Activated T-cell treated with anti-CD3 and anti-CD28 coated beads, Interleukin-2, amount 50 U/mL, for 24 hours (primary cell): ENCODE measurements around the gene DISC1.
A peak's percentile ranks its signal among the peaks of the same experiment; 100 is the strongest.

ENCODE experiments used
- DNase-seq: peaks from one replicate; pipeline ENCODE4 v3.0.0-alpha.2; 2020
- H3K27ac Mint-ChIP-seq: 2 replicates; pipeline ENCODE4 v1.8.0; 2020; ENCODE audit warnings: mild to moderate bottlenecking, mixed read lengths
- H3K27me3 Mint-ChIP-seq: 2 replicates; pipeline ENCODE4 v1.8.0; 2020; ENCODE audit warnings: mixed read lengths
- H3K36me3 Mint-ChIP-seq: 2 replicates; pipeline ENCODE4 v1.8.0; 2020; ENCODE audit warnings: low read depth, mixed read lengths
- H3K4me1 Mint-ChIP-seq: 2 replicates; pipeline ENCODE4 v1.8.0; 2020; ENCODE audit warnings: low read depth, mixed read lengths
- H3K4me3 Mint-ChIP-seq: 2 replicates; pipeline ENCODE4 v1.8.0; 2020; ENCODE audit warnings: mild to moderate bottlenecking, moderate library complexity, mixed read lengths
- H3K9me3 Mint-ChIP-seq: 2 replicates; pipeline ENCODE4 v1.8.0; 2020; ENCODE audit warnings: mixed read lengths

The DISC1 gene

GRCh38 chr1:231921646-231922345, 295.2 kb downstream of the DISC1 start:
- H3K4me3 Mint-ChIP-seq = no peak overlapping the region
- H3K36me3 Mint-ChIP-seq = no peaks in the 10 kb centered on the region
- H3K4me1 Mint-ChIP-seq = peaks cover 66% of the 10 kb centered on the region
- no peak overlapping the region for H3K27ac Mint-ChIP-seq
- H3K9me3 Mint-ChIP-seq = no peaks in the 10 kb centered on the region
- no peak for DNase-seq
- H3K27me3 Mint-ChIP-seq = no peaks in the 10 kb centered on the region

DNA sequence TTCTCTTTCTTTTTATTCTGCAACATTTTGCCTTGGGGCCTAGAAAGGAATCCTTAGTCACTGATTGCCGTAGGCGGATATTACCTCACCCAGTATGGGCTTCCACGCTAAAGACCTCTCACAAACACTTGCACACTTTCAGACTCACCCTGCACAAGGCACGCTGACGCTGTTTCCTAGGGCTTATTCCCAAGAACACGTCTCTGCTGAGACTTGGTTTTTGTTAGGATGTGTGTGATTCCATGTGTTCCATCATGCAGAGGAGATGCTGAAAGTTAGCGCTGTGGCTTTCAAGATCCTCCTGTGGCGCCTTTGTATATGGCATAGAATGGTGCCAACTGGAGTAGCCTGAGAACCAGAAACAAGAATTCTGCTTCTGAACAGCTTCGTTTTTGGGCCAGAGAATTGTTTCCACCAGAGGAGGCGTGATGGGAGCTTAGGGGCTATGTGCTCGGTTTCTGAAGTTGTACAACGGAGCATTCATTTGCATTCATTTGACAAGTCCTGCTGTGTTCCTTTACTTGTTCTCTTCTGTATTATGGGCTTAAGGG, 297.0 kb downstream of the DISC1 start:
- H3K4me1 Mint-ChIP-seq = peaks cover 50% of the 10 kb centered on the region

DNA sequence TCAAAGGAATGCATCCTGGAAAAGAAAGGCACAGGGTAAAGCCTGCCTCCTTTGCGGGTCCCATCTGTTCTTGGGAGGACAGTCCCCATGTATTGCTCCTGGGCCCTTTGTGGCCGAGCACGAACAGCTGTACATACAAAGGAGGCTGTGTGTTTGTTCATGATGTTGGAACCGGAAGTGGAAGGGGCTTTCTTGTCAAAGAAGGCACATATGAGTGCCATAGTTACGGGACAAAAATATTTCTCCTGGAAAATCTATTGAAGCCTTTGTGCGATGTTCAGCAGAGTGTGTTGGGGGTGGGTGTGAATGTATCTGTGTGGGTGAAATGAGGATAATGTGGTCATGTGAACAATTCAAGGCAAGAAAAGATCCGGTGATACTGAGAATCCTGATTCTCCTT, 297.6 kb downstream of the DISC1 start:
- H3K27ac Mint-ChIP-seq = no peak overlapping the region
- H3K9me3 Mint-ChIP-seq = no peaks in the 10 kb centered on the region
- no peak overlapping the region for H3K4me3 Mint-ChIP-seq
- H3K4me1 Mint-ChIP-seq = peaks cover 50% of the 10 kb centered on the region
- DNase-seq = no peak
- no peaks in the 10 kb centered on the region for H3K36me3 Mint-ChIP-seq
- no peaks in the 10 kb centered on the region for H3K27me3 Mint-ChIP-seq

More for the DNA sequence above, 297.0 kb downstream of the DISC1 start:
- DNase-seq = no peak
- no peaks in the 10 kb centered on the region for H3K9me3 Mint-ChIP-seq
- no peak overlapping the region for H3K27ac Mint-ChIP-seq
- H3K4me3 Mint-ChIP-seq = no peak overlapping the region
- no peaks in the 10 kb centered on the region for H3K27me3 Mint-ChIP-seq
- H3K36me3 Mint-ChIP-seq = no peaks in the 10 kb centered on the region

DNA sequence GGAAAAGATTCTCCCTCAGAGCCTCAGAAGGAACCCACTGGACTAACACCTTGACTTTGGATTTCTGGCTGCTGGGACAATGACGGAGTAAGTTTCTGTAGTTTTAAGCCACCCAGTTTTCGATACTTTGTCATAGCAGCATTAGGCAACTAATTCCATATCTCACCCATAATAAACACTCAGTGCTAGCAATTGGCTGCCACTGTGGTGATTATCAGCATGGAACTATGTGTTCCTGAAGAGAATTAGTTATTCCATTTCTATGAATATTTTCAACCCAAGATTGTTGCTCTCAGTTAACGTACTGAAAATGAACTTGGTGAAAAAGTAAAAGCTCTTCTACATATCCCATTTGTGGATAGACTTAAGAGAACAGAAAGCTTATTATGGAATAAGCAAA, 299.3 kb downstream of the DISC1 start:
- H3K4me1 Mint-ChIP-seq = peaks cover 52% of the 10 kb centered on the region
- H3K27ac Mint-ChIP-seq = no peak overlapping the region
- no peak overlapping the region for H3K4me3 Mint-ChIP-seq
- no peaks in the 10 kb centered on the region for H3K9me3 Mint-ChIP-seq
- no peaks in the 10 kb centered on the region for H3K36me3 Mint-ChIP-seq
- no peaks in the 10 kb centered on the region for H3K27me3 Mint-ChIP-seq
- no peak for DNase-seq

- Mint-ChIP-seq H3K4me1 (peaks cover 50% of the 10 kb centered on the region), H3K27me3 (no peaks in the 10 kb centered on the region), H3K27ac (no peak overlapping the region), H3K4me3 (no peak overlapping the region), H3K36me3 (no peaks in the 10 kb centered on the region), H3K9me3 (no peaks in the 10 kb centered on the region)
- DNase-seq = no peak
Measured at GRCh38 chr1:231926340-231926739, 299.8 kb downstream of the DISC1 start.

GRCh38 chr1:231926933-231927332, 300.3 kb downstream of the DISC1 start:
- DNase-seq = no peak
- no peaks in the 10 kb centered on the region for H3K27me3 Mint-ChIP-seq
- H3K27ac Mint-ChIP-seq = no peak overlapping the region
- no peaks in the 10 kb centered on the region for H3K9me3 Mint-ChIP-seq
- H3K36me3 Mint-ChIP-seq = no peaks in the 10 kb centered on the region
- H3K4me3 Mint-ChIP-seq = no peak overlapping the region
- peaks cover 45% of the 10 kb centered on the region for H3K4me1 Mint-ChIP-seq

GRCh38 chr1:231927431-231927830, 300.8 kb downstream of the DISC1 start:
- H3K9me3 Mint-ChIP-seq = no peaks in the 10 kb centered on the region
- H3K4me3 Mint-ChIP-seq = no peak overlapping the region
- H3K4me1 Mint-ChIP-seq = peaks cover 41% of the 10 kb centered on the region
- H3K27ac Mint-ChIP-seq = no peak overlapping the region
- no peaks in the 10 kb centered on the region for H3K36me3 Mint-ChIP-seq
- H3K27me3 Mint-ChIP-seq = no peaks in the 10 kb centered on the region
- no peak for DNase-seq

GRCh38 chr1:231929311-231929710, 302.7 kb downstream of the DISC1 start:
- Mint-ChIP-seq H3K9me3 (no peaks in the 10 kb centered on the region), H3K27me3 (no peaks in the 10 kb centered on the region), H3K4me3 (no peak overlapping the region), H3K27ac (no peak overlapping the region), H3K36me3 (no peaks in the 10 kb centered on the region), H3K4me1 (peaks cover 30% of the 10 kb centered on the region)
- no peak for DNase-seq

GRCh38 chr1:231930257-231930947, 303.8 kb downstream of the DISC1 start:
- no peaks in the 10 kb centered on the region for H3K36me3 Mint-ChIP-seq
- no peak for DNase-seq
- no peak overlapping the region for H3K27ac Mint-ChIP-seq
- H3K4me3 Mint-ChIP-seq = no peak overlapping the region
- H3K9me3 Mint-ChIP-seq = no peaks in the 10 kb centered on the region
- H3K27me3 Mint-ChIP-seq = no peaks in the 10 kb centered on the region
- peaks cover 29% of the 10 kb centered on the region for H3K4me1 Mint-ChIP-seq

DNA sequence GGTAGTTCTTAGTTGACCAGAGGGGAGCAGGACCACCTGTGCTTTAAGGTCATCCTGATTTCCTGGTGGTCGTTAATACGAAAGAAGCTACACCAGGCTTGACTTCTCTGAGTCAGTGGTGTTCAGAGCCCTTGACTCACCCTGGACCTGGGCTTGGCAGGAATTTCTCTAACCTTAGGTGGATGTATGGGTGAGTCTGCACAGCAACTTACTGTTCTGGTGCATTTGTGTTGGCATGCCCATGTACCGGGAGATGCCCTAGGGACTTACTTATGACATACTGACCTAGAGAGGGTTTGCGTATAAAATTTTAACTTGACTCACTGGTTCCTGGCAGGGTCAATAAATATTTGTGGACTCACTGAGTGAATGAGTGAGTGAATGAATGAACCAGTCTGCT, 304.6 kb downstream of the DISC1 start:
- Mint-ChIP-seq H3K9me3 (no peaks in the 10 kb centered on the region), H3K4me3 (no peak overlapping the region), H3K36me3 (no peaks in the 10 kb centered on the region), H3K27me3 (no peaks in the 10 kb centered on the region), H3K4me1 (peaks cover 27% of the 10 kb centered on the region), H3K27ac (no peak overlapping the region)
- no peak for DNase-seq

DNA sequence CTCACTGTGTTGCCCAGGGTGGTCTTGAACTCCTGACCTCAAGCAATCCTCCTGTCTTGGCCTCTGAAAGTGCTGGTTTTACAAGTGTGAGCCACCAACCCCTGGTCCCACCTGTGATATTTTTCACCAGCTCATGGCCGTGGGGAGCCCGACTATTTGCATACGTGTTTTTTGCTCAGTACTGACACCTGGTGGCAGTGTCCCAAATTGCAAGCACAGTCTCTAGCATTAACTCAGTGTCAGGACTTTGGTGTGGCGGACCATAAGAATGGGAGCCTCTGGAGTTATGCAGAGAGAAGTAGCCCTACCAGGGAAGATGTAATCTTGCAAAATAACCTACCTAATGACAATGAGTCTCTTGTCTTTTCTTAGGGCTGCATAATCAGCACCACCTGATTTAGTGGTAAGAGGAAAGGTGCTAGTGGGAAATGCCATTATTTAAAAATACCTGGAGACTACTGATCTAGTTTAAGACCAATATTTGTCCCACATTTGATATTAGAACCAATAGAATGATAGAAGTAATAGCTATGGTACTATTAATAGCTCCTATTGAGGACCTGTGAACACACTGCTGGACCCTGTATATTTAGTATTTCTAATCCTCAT, 305.4 kb downstream of the DISC1 start:
- no peak overlapping the region for H3K27ac Mint-ChIP-seq
- peaks cover 24% of the 10 kb centered on the region for H3K4me1 Mint-ChIP-seq
- no peaks in the 10 kb centered on the region for H3K27me3 Mint-ChIP-seq
- no peaks in the 10 kb centered on the region for H3K9me3 Mint-ChIP-seq
- DNase-seq = peak; percentile 73
- no peaks in the 10 kb centered on the region for H3K36me3 Mint-ChIP-seq
- H3K4me3 Mint-ChIP-seq = no peak overlapping the region

- Mint-ChIP-seq H3K27ac (no peak overlapping the region), H3K4me1 (peaks cover 19% of the 10 kb centered on the region), H3K4me3 (no peak overlapping the region), H3K27me3 (no peaks in the 10 kb centered on the region), H3K36me3 (no peaks in the 10 kb centered on the region), H3K9me3 (no peaks in the 10 kb centered on the region)
- no peak for DNase-seq
Measured at GRCh38 chr1:231933711-231934626, 307.4 kb downstream of the DISC1 start.

GRCh38 chr1:231934797-231935196, 308.2 kb downstream of the DISC1 start:
- Mint-ChIP-seq H3K27ac (no peak overlapping the region), H3K27me3 (no peaks in the 10 kb centered on the region), H3K4me1 (peaks cover 10% of the 10 kb centered on the region), H3K9me3 (no peaks in the 10 kb centered on the region), H3K4me3 (no peak overlapping the region), H3K36me3 (no peaks in the 10 kb centered on the region)
- DNase-seq = no peak

GRCh38 chr1:231935856-231936255, 309.3 kb downstream of the DISC1 start:
- H3K4me3 Mint-ChIP-seq = no peak overlapping the region
- no peaks in the 10 kb centered on the region for H3K36me3 Mint-ChIP-seq
- H3K9me3 Mint-ChIP-seq = no peaks in the 10 kb centered on the region
- DNase-seq = no peak
- peaks cover under 1% of the 10 kb centered on the region for H3K4me1 Mint-ChIP-seq
- no peaks in the 10 kb centered on the region for H3K27me3 Mint-ChIP-seq
- H3K27ac Mint-ChIP-seq = no peak overlapping the region
